Posterior vena cava (tissue), 2 donors: Measurements from ENCODE around the gene THADA. TPM values are rescaled to one million over a fixed set of nuclear protein-coding genes. Genes with fewer than 3 reads are reported as not detected.
"Not testable (repeated sequence)": the region's sequence is repeated elsewhere in the genome, so short reads cannot be mapped to it uniquely, and the experiment has no call there.

Source experiments
- DNase-seq: peaks from one replicate; pipeline ENCODE4 v3.0.0-alpha.2; 2020; ENCODE audit warnings: low spot score
- intact Hi-C, 2 donors: fragments of 100-400 bp; cut with DNase I; formaldehyde crosslinking; loops; one replicate each; pipeline versions ENCODE4 v1.14.1 to v1.14.2; 2022 to 2023
- total RNA-seq, 2 donors: library from RNA; stranded (reverse); fragmentation: NEBNext Ultra II Directional; extraction: Animal tissue kit (Norgen Biotek cat#: 25700); gene quantifications; one replicate each; pipeline ENCODE4 v1.2.1, GENCODE V29; 2021
- donor health status: DM: yes; HTN: yes; CAD: no.
- donor health status: DM: yes; HTN: yes; CAD: no.

Gene THADA
- total RNA-seq, 2 donors from 2014 or later = 29.9 to 30.7 TPM

- intact Hi-C loops = no loop called here
- DNase-seq = no peak
Measured at GRCh38 chr2:43389581-43390466, 206.0 kb downstream of the THADA start.

GRCh38 chr2:43388371-43388770, 207.5 kb downstream of the THADA start:
- no peak for DNase-seq
- intact Hi-C loops = no loop called here

GRCh38 chr2:43387092-43388062, 208.5 kb downstream of the THADA start:
- intact Hi-C loops = no loop called here
- no peak for DNase-seq

GRCh38 chr2:43386679-43387078, 209.2 kb downstream of the THADA start:
- intact Hi-C loops, DNase-seq: not testable (repeated sequence)

GRCh38 chr2:43384143-43384542, 211.7 kb downstream of the THADA start:
- intact Hi-C loops = no loop called here
- DNase-seq = no peak

- DNase-seq = no peak
- intact Hi-C loops = no loop called here
Measured at GRCh38 chr2:43383533-43383932, 212.3 kb downstream of the THADA start.

GRCh38 chr2:43379494-43379893, 216.3 kb downstream of the THADA start:
- intact Hi-C loops = loop anchor here in 1 of 2 donors (5.0 kb wide), 1 partner anchor 293 kb away; no protein-coding TSS in a partner anchor
- DNase-seq = no peak

- intact Hi-C loops = loop anchor here in 1 of 2 donors (5.0 kb wide), 1 partner anchor 295 kb away; no protein-coding TSS in a partner anchor
- DNase-seq = no peak
Measured at GRCh38 chr2:43377327-43377726, 218.5 kb downstream of the THADA start.

GRCh38 chr2:43376523-43377198, 219.2 kb downstream of the THADA start:
- DNase-seq = no peak
- intact Hi-C loops = loop anchor here in 1 of 2 donors (5.0 kb wide), 1 partner anchor 296 kb away; no protein-coding TSS in a partner anchor

- DNase-seq = no peak
- intact Hi-C loops = loop anchor here in 1 of 2 donors (5.0 kb wide), 1 partner anchor 296 kb away; no protein-coding TSS in a partner anchor
Measured at GRCh38 chr2:43375746-43376522, 219.9 kb downstream of the THADA start.

- DNase-seq = no peak
- intact Hi-C loops = no loop called here
Measured at GRCh38 chr2:43372416-43373081, 223.3 kb downstream of the THADA start.

- DNase-seq = no peak
- intact Hi-C loops = no loop called here
Measured at GRCh38 chr2:43370705-43371104, 225.1 kb downstream of the THADA start.

GRCh38 chr2:43370146-43370545, 225.7 kb downstream of the THADA start:
- no peak for DNase-seq
- intact Hi-C loops = no loop called here

GRCh38 chr2:43368483-43369385, 227.1 kb downstream of the THADA start:
- no peak for DNase-seq
- intact Hi-C loops = no loop called here

- intact Hi-C loops = no loop called here
- DNase-seq = no peak
Measured at GRCh38 chr2:43367012-43367782, 228.6 kb downstream of the THADA start.

GRCh38 chr2:43363120-43363519, 232.7 kb downstream of the THADA start:
- no peak for DNase-seq
- intact Hi-C loops = no loop called here
